Measurements from ENCODE around the gene PEDS1. TPM values are rescaled to one million over a fixed set of nuclear protein-coding genes. Genes with fewer than 3 reads are reported as not detected.
"Not testable (repeated sequence)": the region's sequence is repeated elsewhere in the genome, so short reads cannot be mapped to it uniquely, and the experiment has no call there.

PEDS1 gene
- total and polyA plus RNA-seq, 2 of the 8 experiments (the other 6 are each of a cell fraction or from before 2014, with no cell fraction given): 28.9 to 75.9 TPM

DNA sequence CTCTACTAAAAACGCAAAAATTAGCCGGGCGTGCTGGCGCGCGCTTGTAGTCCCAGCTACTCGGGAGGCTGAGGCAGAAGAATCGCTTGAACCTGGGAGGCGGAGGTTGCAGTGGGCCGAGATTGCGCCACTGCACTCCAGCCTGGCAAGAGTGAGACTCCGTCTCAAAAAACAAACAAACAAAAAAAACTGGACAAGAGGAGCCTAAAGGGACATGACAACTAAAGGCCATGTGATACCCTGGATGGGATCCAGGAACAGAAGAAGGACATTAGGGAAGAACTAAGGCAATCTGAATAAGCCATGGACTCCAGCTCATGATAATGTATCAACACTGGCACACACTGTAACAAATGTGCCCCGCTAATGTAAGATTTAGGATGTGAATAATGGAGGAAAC is 15.8 kb downstream of the PEDS1 start:
- not testable (repeated sequence) for H3K14ac ChIP-seq (ENCODE audit: insufficient read length); H2AFZ ChIP-seq (ENCODE audit: low read length); H2AK5ac ChIP-seq (ENCODE audit: low read depth, low read length); H3K4me3 ChIP-seq (ENCODE audit: extremely low read depth in 1 of 4, insufficient read depth in 2 of 4, low read depth in 3 of 4, low read length in 4 of 4); H3K23ac ChIP-seq (ENCODE audit: insufficient read length); H2BK20ac ChIP-seq (ENCODE audit: low read length); H3K4ac ChIP-seq (replicated peaks; ENCODE audit: insufficient read length, low read depth, low read length); H3K4me2 ChIP-seq (ENCODE audit: insufficient read depth in 1 of 2, low read depth in 2 of 2, low read length in 2 of 2); H2BK15ac ChIP-seq (ENCODE audit: low read length); H2BK12ac ChIP-seq (ENCODE audit: low read depth, low read length); H3K18ac ChIP-seq (ENCODE audit: extremely low read depth, low read length); H3K56ac ChIP-seq (replicated peaks; ENCODE audit: insufficient read length, low read depth, low read length); H4K91ac ChIP-seq (replicated peaks; ENCODE audit: insufficient read length, low read length); H2BK120ac ChIP-seq (replicated peaks; ENCODE audit: low read depth, low read length); H3K27me3 ChIP-seq (replicated peaks in 1 of 4; ENCODE audit: control insufficient read depth in 3 of 4, extremely low read depth in 1 of 4, insufficient read depth in 3 of 4, low read length in 3 of 4); FAIRE-seq; DNase-seq (ENCODE audit: low read depth in 1 of 2, low spot score in 2 of 2); H3K27ac ChIP-seq (ENCODE audit: low read depth, low read length); H4K8ac ChIP-seq (ENCODE audit: extremely low read depth, insufficient read depth, low read length); H3K23me2 ChIP-seq (ENCODE audit: low read depth, low read length); H3K9me3 ChIP-seq (ENCODE audit: insufficient read depth in 2 of 2, low read depth in 1 of 2, low read length in 1 of 2); H4K5ac ChIP-seq (ENCODE audit: insufficient read length, low read depth, low read length); H3K4me1 ChIP-seq (replicated peaks in 1 of 4; ENCODE audit: control insufficient read depth in 3 of 4, insufficient read depth in 4 of 4, low read length in 3 of 4); H3K9ac ChIP-seq (replicated peaks in 1 of 4; ENCODE audit: extremely low read depth in 1 of 4, low read depth in 3 of 4, low read length in 3 of 4)
- H3K79me2 ChIP-seq (ENCODE audit: control insufficient read depth in 1 of 2, insufficient read depth in 2 of 2, low read length in 2 of 2): peaks cover 0 to 33% of the 10 kb centered on the region in 2 experiments; a peak in 1 of 4 replicates
- ChIA-PET POLR2A (ENCODE audit: partially characterized antibody) (interaction anchor here (6.9 kb wide), 1 partner anchor 15 kb away, joined by 40 read pairs; the partner anchor contains the start of gene PEDS1), CTCF (ENCODE audit: partially characterized antibody) (interaction anchor here (1.0 to 6.9 kb wide), 7 partner anchors 10 to 34 kb away, joined by 3 to 61 read pairs (median 9); partner anchors contain the start of gene PEDS1)
- peaks cover 7 to 34% of the 10 kb centered on the region in 2 experiments for H4K20me1 ChIP-seq (replicated peaks in 1 of 2; ENCODE audit: control insufficient read depth in 1 of 2, insufficient read depth in 2 of 2, low read length in 2 of 2)
- H3K36me3 ChIP-seq (ENCODE audit: control insufficient read depth in 2 of 4, insufficient read depth in 4 of 4, low read length in 3 of 4): peaks cover 4 to 25% (median 7%) of the 10 kb centered on the region in 4 experiments; a peak in 5 of 8 replicates
- 98% methylated on average over 13 of the region's 13 CpGs; no CpG with 5 or more reads in 1 of the 2 experiments for WGBS, 2 experiments (ENCODE audit: extremely low coverage in 1 of 2, insufficient coverage in 1 of 2, insufficient read length in 1 of 2, insufficient replicate concordance in 2 of 2, low coverage in 1 of 2, low lambda C conversion rate in 2 of 2, missing lambda C conversion rate in 1 of 2)
- 0 out of 2 replicates have a peak overlapping the region, but pooled peaks have one; percentile 7 for H2BK5ac ChIP-seq (ENCODE audit: low read depth, low read length)
- peaks cover 26% of the 10 kb centered on the region for H3K79me1 ChIP-seq (ENCODE audit: low read depth, low read length)
